ES-I3 (cell line): ENCODE data around the gene ADAMTSL2.

Experiments used
- H3K36me3 ChIP-seq: 2 replicates; pipeline ENCODE4 v1.6.1; 2013; ENCODE audit warnings: mild to moderate bottlenecking, low read length, control low read depth, moderate library complexity; ENCODE audit not compliant: insufficient read depth
- H3K4me1 ChIP-seq: 2 replicates; pipeline ENCODE4 v1.6.1; 2013; ENCODE audit warnings: mild to moderate bottlenecking, control low read depth, low read length; ENCODE audit not compliant: insufficient read depth
- H3K9ac ChIP-seq: 2 replicates; pipeline ENCODE4 v1.6.1; 2013; ENCODE audit warnings: low read depth, mild to moderate bottlenecking, low read length, moderate library complexity
- H3K9me3 ChIP-seq: 2 replicates; pipeline ENCODE4 v1.6.1; 2013; ENCODE audit warnings: mild to moderate bottlenecking, low read length, moderate library complexity; ENCODE audit not compliant: control insufficient read depth, insufficient read depth

Gene ADAMTSL2

GRCh38 chr9:133528876-133529241 lies 5.6 kb upstream of the ADAMTSL2 start:
- H3K4me1 ChIP-seq, result peaks cover 28% of the 10 kb centered on the region
- no peaks in the 10 kb centered on the region for H3K36me3 ChIP-seq
- no peak overlapping the region for H3K9ac ChIP-seq
- H3K9me3 ChIP-seq, result no peaks in the 10 kb centered on the region

GRCh38 chr9:133529457-133529856 lies 5.0 kb upstream of the ADAMTSL2 start:
- Histone ChIP-seq H3K9ac (no peak overlapping the region), H3K36me3 (no peaks in the 10 kb centered on the region), H3K4me1 (peaks cover 28% of the 10 kb centered on the region), H3K9me3 (no peaks in the 10 kb centered on the region)

- H3K9ac ChIP-seq, result no peak overlapping the region
- no peaks in the 10 kb centered on the region for H3K36me3 ChIP-seq
- peaks cover 28% of the 10 kb centered on the region for H3K4me1 ChIP-seq
- no peaks in the 10 kb centered on the region for H3K9me3 ChIP-seq
These were observed 4.6 kb upstream of the ADAMTSL2 start for GRCh38 chr9:133529874-133530273.

GRCh38 chr9:133531293-133531692 lies 3.2 kb upstream of the ADAMTSL2 start:
- Histone ChIP-seq H3K4me1 (peaks cover 21% of the 10 kb centered on the region), H3K36me3 (no peaks in the 10 kb centered on the region), H3K9me3 (no peaks in the 10 kb centered on the region), H3K9ac (no peak overlapping the region)

GRCh38 chr9:133532937-133533668 lies 1.4 kb upstream of the ADAMTSL2 start:
- H3K4me1 ChIP-seq, result peaks cover 6% of the 10 kb centered on the region; the same call in 1 of the 2 replicates
- no peaks in the 10 kb centered on the region for H3K9me3 ChIP-seq
- H3K36me3 ChIP-seq, result no peaks in the 10 kb centered on the region
- H3K9ac ChIP-seq, result no peak overlapping the region

- H3K9me3 ChIP-seq, result no peaks in the 10 kb centered on the region
- no peaks in the 10 kb centered on the region for H3K36me3 ChIP-seq
- peaks cover 6% of the 10 kb centered on the region; the same call in 1 of the 2 replicates for H3K4me1 ChIP-seq
- 0 out of 2 replicates have a peak overlapping the region, but pooled peaks have one; percentile 20 for H3K9ac ChIP-seq
These were observed 647 bp upstream of the ADAMTSL2 start for GRCh38 chr9:133533857-133534256.

- Histone ChIP-seq H3K4me1 (peaks cover 19% of the 10 kb centered on the region; the same call in 1 of the 2 replicates), H3K9ac (no peak overlapping the region), H3K36me3 (no peaks in the 10 kb centered on the region), H3K9me3 (no peaks in the 10 kb centered on the region)
These were observed 888 bp downstream of the ADAMTSL2 start for GRCh38 chr9:133535306-133535877.

GRCh38 chr9:133536080-133536479 lies 1.6 kb downstream of the ADAMTSL2 start:
- no peaks in the 10 kb centered on the region for H3K9me3 ChIP-seq
- no peaks in the 10 kb centered on the region for H3K36me3 ChIP-seq
- H3K4me1 ChIP-seq, result peaks cover 20% of the 10 kb centered on the region; the same call in 1 of the 2 replicates

GRCh38 chr9:133536536-133536935 lies 2.0 kb downstream of the ADAMTSL2 start:
- H3K9me3 ChIP-seq, result no peaks in the 10 kb centered on the region
- peaks cover 20% of the 10 kb centered on the region; the same call in 1 of the 2 replicates for H3K4me1 ChIP-seq
- H3K36me3 ChIP-seq, result no peaks in the 10 kb centered on the region
- no peak overlapping the region for H3K9ac ChIP-seq

More at GRCh38 chr9:133536080-133536479, 1.6 kb downstream of the ADAMTSL2 start:
- no peak overlapping the region for H3K9ac ChIP-seq

GRCh38 chr9:133537257-133537656 lies 2.8 kb downstream of the ADAMTSL2 start:
- Histone ChIP-seq H3K9me3 (no peaks in the 10 kb centered on the region), H3K36me3 (no peaks in the 10 kb centered on the region), H3K4me1 (peaks cover 20% of the 10 kb centered on the region; the same call in 1 of the 2 replicates), H3K9ac (no peak overlapping the region)

GRCh38 chr9:133538176-133538575 lies 3.7 kb downstream of the ADAMTSL2 start:
- Histone ChIP-seq H3K4me1 (peaks cover 20% of the 10 kb centered on the region; the same call in 1 of the 2 replicates), H3K36me3 (no peaks in the 10 kb centered on the region), H3K9me3 (no peaks in the 10 kb centered on the region), H3K9ac (no peak overlapping the region)

GRCh38 chr9:133538851-133539833 lies 4.6 kb downstream of the ADAMTSL2 start:
- Histone ChIP-seq H3K4me1 (peaks cover 14% of the 10 kb centered on the region; the same call in 1 of the 2 replicates), H3K9ac (peak overlapping the region; percentile 16; the same call in 1 of the 2 replicates), H3K36me3 (no peaks in the 10 kb centered on the region)

GRCh38 chr9:133539991-133540697 lies 5.6 kb downstream of the ADAMTSL2 start:
- H3K36me3 ChIP-seq, result no peaks in the 10 kb centered on the region
- no peaks in the 10 kb centered on the region for H3K9me3 ChIP-seq
- H3K9ac ChIP-seq, result peak overlapping the region; percentile 16; the same call in 1 of the 2 replicates
- peaks cover 14% of the 10 kb centered on the region; the same call in 1 of the 2 replicates for H3K4me1 ChIP-seq

More at GRCh38 chr9:133538851-133539833, 4.6 kb downstream of the ADAMTSL2 start:
- H3K9me3 ChIP-seq, result no peaks in the 10 kb centered on the region

GRCh38 chr9:133540698-133541025 lies 6.2 kb downstream of the ADAMTSL2 start:
- Histone ChIP-seq H3K9ac (no peak overlapping the region), H3K4me1 (peaks cover 14% of the 10 kb centered on the region; the same call in 1 of the 2 replicates)

More at GRCh38 chr9:133540698-133541025, 6.2 kb downstream of the ADAMTSL2 start:
- no peaks in the 10 kb centered on the region for H3K9me3 ChIP-seq
- H3K36me3 ChIP-seq, result no peaks in the 10 kb centered on the region
